ENCODE data around the gene USF2. TPM values are rescaled to one million over a fixed set of nuclear protein-coding genes. Genes with fewer than 3 reads are reported as not detected.
A peak's percentile ranks its signal among the peaks of the same experiment; 100 is the strongest.

Gene USF2
- total and polyA plus RNA-seq, 8 donors, result 26.8 to 109 (median 86.0) TPM

DNA sequence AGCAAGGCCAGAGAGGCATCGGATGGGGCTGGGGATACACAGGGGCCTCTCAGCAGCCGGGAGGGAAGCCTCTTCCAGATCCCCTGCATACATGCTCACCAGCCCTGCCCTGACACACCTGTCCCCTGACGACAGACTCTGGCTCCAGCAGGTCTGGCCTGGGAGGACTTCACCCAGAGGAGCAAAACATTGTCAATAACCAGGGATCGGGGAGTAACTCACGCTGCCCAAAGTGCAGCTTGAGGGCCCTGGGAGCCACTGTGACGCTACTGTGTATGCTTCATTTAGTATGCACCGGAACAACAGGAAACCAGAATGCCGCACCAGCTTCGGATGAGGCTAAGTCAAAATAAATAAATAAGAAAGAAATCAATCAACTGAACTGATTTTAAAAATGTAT is 47.8 kb downstream of the USF2 start:
- H3K27me3 ChIP-seq, result peaks cover 0 to 17% (median 0%) of the 10 kb centered on the region in 3 donors
- WGBS, 5 donors, result 74 to 86% (median 77%) methylated on average over 8 to 9 of the region's 9 CpGs
- TF ChIP-seq POLR2AphosphoS5 (IDR thresholded peaks at IDR 0.05) (no peak), POLR2A (IDR thresholded peaks at IDR 0.05) (no peak), EP300 (IDR thresholded peaks at IDR 0.05) (no peak)
- TF ChIP-seq, protein P1, sequence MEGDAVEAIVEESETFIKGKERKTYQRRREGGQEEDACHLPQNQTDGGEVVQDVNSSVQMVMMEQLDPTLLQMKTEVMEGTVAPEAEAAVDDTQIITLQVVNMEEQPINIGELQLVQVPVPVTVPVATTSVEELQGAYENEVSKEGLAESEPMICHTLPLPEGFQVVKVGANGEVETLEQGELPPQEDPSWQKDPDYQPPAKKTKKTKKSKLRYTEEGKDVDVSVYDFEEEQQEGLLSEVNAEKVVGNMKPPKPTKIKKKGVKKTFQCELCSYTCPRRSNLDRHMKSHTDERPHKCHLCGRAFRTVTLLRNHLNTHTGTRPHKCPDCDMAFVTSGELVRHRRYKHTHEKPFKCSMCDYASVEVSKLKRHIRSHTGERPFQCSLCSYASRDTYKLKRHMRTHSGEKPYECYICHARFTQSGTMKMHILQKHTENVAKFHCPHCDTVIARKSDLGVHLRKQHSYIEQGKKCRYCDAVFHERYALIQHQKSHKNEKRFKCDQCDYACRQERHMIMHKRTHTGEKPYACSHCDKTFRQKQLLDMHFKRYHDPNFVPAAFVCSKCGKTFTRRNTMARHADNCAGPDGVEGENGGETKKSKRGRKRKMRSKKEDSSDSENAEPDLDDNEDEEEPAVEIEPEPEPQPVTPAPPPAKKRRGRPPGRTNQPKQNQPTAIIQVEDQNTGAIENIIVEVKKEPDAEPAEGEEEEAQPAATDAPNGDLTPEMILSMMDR (IDR thresholded peaks at IDR 0.05), result no peak
- no peak for DNase-seq
- H3K4me3 ChIP-seq, result no peak overlapping the region
- intact Hi-C loops (cut with DNase I; ENCODE audit: low total_unique reads), result no loop called here
- peaks cover 0 to under 1% (median 0%) of the 10 kb centered on the region in 4 donors for H3K9me3 ChIP-seq
- peaks cover 0 to 19% (median 0%) of the 10 kb centered on the region in 4 donors for H3K4me1 ChIP-seq
- H3K36me3 ChIP-seq, result no peaks in the 10 kb centered on the region
- H3K27ac ChIP-seq, result no peak overlapping the region

DNA sequence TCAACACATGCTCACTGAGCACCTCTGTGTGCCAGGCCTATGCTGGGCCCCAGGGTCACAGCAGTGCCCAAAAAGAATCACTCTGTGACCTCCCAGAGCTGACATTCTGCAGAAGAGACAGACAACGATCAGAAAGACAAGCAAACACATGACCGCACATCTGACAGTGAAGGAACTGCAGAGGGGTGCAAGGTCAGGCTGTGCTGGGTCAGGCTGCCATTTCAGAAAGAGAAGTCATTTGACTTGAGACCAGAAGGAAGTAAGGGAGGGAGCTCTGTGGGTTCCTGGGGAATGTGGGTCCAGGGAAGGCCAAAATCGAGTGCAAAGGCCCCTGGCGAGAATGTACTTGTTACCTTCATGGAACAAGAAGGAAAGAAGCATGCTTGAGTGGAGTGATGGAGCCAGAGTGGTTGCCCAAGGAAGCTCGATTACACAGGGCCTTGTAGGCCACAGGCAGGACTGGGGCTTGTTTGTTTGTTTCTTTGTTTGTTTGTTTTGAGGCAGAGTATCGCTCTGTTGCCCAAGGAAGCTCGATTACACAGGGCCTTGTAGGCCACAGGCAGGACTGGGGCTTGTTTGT is 48.8 kb downstream of the USF2 start:
- no peaks in the 10 kb centered on the region for H3K36me3 ChIP-seq
- peak overlapping the region in 1 of 5 donors; percentile 39 for H3K27ac ChIP-seq
- H3K27me3 ChIP-seq, result peaks cover 0 to 14% (median 0%) of the 10 kb centered on the region in 3 donors
- WGBS, 5 donors, result 73 to 84% (median 81%) methylated on average over 7 of the region's 7 CpGs
- peaks cover 0 to 9% (median 8%) of the 10 kb centered on the region in 4 donors for H3K9me3 ChIP-seq
- TF ChIP-seq EP300 (IDR thresholded peaks at IDR 0.05) (no peak), POLR2A (IDR thresholded peaks at IDR 0.05) (no peak), POLR2AphosphoS5 (IDR thresholded peaks at IDR 0.05) (no peak)
- TF ChIP-seq, protein P1 (IDR thresholded peaks at IDR 0.05), result no peak
- H3K4me1 ChIP-seq, result peaks cover 0 to 19% (median 0%) of the 10 kb centered on the region in 4 donors
- no peak overlapping the region for H3K4me3 ChIP-seq
- intact Hi-C loops (cut with DNase I; ENCODE audit: low total_unique reads), result no loop called here
- DNase-seq, result no peak

DNA sequence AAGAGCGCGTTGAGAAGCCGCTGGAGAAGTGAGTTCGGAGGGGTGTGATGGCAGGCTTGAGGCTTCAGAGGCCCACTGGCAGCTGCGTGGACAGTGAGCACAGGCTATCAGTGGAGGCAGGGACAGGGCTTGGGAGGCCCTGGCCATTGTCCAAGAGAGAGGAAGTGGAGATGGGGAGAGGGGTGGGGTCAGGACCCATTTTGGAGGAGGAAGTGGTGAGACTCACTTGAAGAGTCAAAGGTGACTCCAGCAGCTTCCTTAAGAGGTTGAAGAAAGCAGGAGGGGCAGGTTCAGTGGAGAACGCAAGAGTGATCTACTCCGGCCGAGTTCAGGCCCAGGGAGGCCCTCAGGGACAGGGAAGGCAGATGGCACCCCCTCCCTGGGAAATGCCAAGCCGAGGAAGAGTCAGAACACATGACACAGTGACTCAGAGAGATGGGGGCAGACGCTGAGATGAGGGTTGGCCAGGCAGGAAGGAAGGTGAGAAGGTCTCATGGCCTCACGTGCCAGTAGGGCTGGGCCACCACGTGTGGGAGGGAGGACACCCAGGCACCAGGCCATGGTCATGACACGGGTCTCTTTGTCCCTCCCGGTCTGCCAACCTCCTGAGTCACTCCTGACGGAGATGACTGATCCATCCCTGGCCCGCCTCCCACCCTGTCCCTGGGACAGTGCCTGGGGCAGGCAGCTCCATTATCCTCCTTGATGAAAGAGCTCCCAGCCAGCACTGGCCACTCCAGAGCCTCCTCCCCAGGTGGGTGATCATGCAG is 50.1 kb downstream of the USF2 start:
- H3K9me3 ChIP-seq, result peaks cover 0 to 10% (median 8%) of the 10 kb centered on the region in 4 donors
- no peak overlapping the region for H3K4me3 ChIP-seq
- intact Hi-C loops (cut with DNase I; ENCODE audit: low total_unique reads), result no loop called here
- peaks cover 0 to 14% (median 0%) of the 10 kb centered on the region in 3 donors for H3K27me3 ChIP-seq
- H3K36me3 ChIP-seq, result no peaks in the 10 kb centered on the region
- WGBS, 5 donors, result 52 to 67% (median 63%) methylated on average over 12 to 16 of the region's 16 CpGs
- H3K4me1 ChIP-seq, result peaks cover 0 to 19% (median 0%) of the 10 kb centered on the region in 4 donors
- peak; percentile 32 to 39 for DNase-seq
- TF ChIP-seq POLR2AphosphoS5 (IDR thresholded peaks at IDR 0.05), result peak in 1 of 3 donors; percentile 33
- TF ChIP-seq POLR2A (IDR thresholded peaks at IDR 0.05), result no peak
- no peak for TF ChIP-seq EP300 (IDR thresholded peaks at IDR 0.05)
- peak overlapping the region in 2 of 5 donors; percentile 34 to 39 for H3K27ac ChIP-seq

DNA sequence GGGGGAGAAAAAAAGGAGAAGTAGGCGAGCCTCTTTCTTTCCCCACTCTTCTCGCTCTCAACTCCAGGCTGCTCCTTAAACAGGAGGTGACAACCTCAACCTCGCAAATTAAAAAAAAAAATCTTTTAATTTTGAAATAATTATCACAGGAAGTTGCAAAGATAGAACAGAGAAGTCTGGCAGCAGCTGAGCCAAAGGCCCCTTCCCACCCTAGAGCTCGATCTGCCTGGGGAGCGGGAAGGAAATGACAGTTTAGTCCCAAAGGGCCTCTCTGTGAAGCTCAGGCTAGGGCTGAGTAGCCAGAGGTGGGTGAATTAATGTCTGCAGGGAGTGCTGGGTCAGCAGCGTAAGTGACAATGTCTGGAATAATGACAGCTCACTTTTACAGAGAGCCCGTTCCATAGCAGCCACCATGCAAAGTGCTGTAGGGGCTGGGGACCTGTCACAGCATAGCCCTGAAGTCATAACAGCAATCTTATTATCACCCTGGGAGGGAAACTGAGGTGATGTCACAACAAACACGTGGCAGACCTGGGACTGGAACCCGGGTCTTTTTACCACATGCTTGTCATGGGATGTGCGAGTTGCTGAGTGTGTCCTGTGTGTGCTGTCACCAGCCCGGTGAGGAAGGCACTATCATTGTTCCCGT is 51.4 kb downstream of the USF2 start:
- TF ChIP-seq POLR2A (IDR thresholded peaks at IDR 0.05) (no peak), POLR2AphosphoS5 (IDR thresholded peaks at IDR 0.05) (no peak), EP300 (IDR thresholded peaks at IDR 0.05) (no peak)
- TF ChIP-seq, protein P1 (IDR thresholded peaks at IDR 0.05), result no peak
- 61 to 75% (median 70%) methylated on average over 12 of the region's 12 CpGs for WGBS, 5 donors
- no peaks in the 10 kb centered on the region for H3K36me3 ChIP-seq
- H3K4me3 ChIP-seq, result no peak overlapping the region
- H3K9me3 ChIP-seq, result peaks cover 0 to 10% (median 8%) of the 10 kb centered on the region in 4 donors
- H3K4me1 ChIP-seq, result peaks cover 0 to 19% (median 0%) of the 10 kb centered on the region in 4 donors
- H3K27ac ChIP-seq, result peak overlapping the region in 1 of 5 donors; percentile 46
- peaks cover 0 to 9% (median 0%) of the 10 kb centered on the region in 3 donors for H3K27me3 ChIP-seq
- intact Hi-C loops (cut with DNase I; ENCODE audit: low total_unique reads), result no loop called here
- no peak for DNase-seq

Data from stomach (tissue), 9 donors.